Measurements from ENCODE around the gene USP10. TPM values are rescaled to one million over a fixed set of nuclear protein-coding genes. Genes with fewer than 3 reads are reported as not detected.
"Not testable (repeated sequence)": the region's sequence is repeated elsewhere in the genome, so short reads cannot be mapped to it uniquely, and the experiment has no call there.

Gene USP10
- total RNA-seq, 2 experiments from 2014 or later, result 82.9 to 88.3 TPM

- DNase-seq (no peak), ATAC-seq (no peak)
- no peaks in the 10 kb centered on the region for H3K27me3 Mint-ChIP-seq (ENCODE audit: low read depth)
- no peak overlapping the region for H3K27ac Mint-ChIP-seq
- H3K36me3 Mint-ChIP-seq (ENCODE audit: low read depth), result peaks cover 27% of the 10 kb centered on the region
- CTCF ChIA-PET, result interaction anchor here (1.1 to 12.5 kb wide), 4 partner anchors 16 to 211 kb away, joined by 3 to 226 read pairs (median 52); no protein-coding TSS in a partner anchor
- no peak overlapping the region for H3K4me3 Mint-ChIP-seq
- POLR2A ChIA-PET, result no interaction called here
- H3K9me3 Mint-ChIP-seq (ENCODE audit: insufficient read depth), result no peaks in the 10 kb centered on the region
- peaks cover 72% of the 10 kb centered on the region for H3K4me1 Mint-ChIP-seq (ENCODE audit: low read depth)
These were observed 22.3 kb downstream of the USP10 start for GRCh38 chr16:84722068-84722467.

- Mint-ChIP-seq H3K27ac (no peak overlapping the region), H3K27me3 (ENCODE audit: low read depth) (no peaks in the 10 kb centered on the region), H3K4me3 (no peak overlapping the region), H3K36me3 (ENCODE audit: low read depth) (peaks cover 23% of the 10 kb centered on the region), H3K4me1 (ENCODE audit: low read depth) (peaks cover 70% of the 10 kb centered on the region), H3K9me3 (ENCODE audit: insufficient read depth) (no peaks in the 10 kb centered on the region)
- DNase-seq (no peak), ATAC-seq (no peak)
- ChIA-PET POLR2A (no interaction called here), CTCF (interaction anchor here (1.0 to 12.5 kb wide), 14 partner anchors 9 to 218 kb away, joined by 3 to 226 read pairs (median 17); partner anchors contain the start of gene MEAK7)
These were observed 24.1 kb downstream of the USP10 start for GRCh38 chr16:84723906-84724305.

- ChIA-PET CTCF (interaction anchor here (0.5 to 12.5 kb wide), 20 partner anchors 10 to 219 kb away, joined by 3 to 226 read pairs (median 14); partner anchors contain the start of genes KLHL36 and MEAK7), POLR2A (no interaction called here)
- Mint-ChIP-seq H3K27ac (peak overlapping the region; percentile 9), H3K27me3 (ENCODE audit: low read depth) (no peaks in the 10 kb centered on the region), H3K36me3 (ENCODE audit: low read depth) (peaks cover 19% of the 10 kb centered on the region), H3K9me3 (ENCODE audit: insufficient read depth) (no peaks in the 10 kb centered on the region), H3K4me3 (no peak overlapping the region), H3K4me1 (ENCODE audit: low read depth) (peaks cover 69% of the 10 kb centered on the region)
- peak; percentile 33 for DNase-seq
- ATAC-seq, result peak; percentile 31
These were observed 25.0 kb downstream of the USP10 start for GRCh38 chr16:84724606-84725309.

DNA sequence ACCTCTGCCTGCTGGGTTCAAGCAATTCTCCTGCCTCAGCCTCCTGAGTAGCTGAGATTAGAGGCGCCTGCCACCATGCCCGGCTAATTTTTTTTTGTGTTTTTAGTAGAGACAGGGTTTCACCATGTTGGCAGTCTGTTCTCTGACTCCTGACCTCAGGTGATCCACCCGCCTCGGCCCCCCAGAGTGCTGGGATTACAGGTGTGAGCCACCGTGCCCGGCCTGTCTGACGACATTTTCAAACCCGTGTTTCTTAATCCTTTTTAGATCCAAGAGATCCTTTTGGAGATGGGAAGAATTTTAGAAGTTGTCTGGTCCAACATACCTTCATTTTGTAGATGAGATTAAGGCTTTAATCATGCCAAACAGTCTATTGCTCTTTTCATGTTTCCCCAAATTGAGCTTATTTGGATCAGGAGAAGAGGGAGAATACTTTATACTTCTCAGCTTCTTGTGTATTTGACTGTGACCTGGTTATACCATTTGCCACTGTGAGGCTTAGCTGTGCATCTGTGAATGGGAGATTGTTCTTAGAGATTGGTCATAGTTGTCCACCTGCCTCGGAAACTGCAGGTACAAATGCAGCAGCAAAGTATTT is 25.8 kb downstream of the USP10 start:
- Mint-ChIP-seq H3K4me1 (ENCODE audit: low read depth) (peaks cover 71% of the 10 kb centered on the region), H3K27me3 (ENCODE audit: low read depth) (no peaks in the 10 kb centered on the region), H3K36me3 (ENCODE audit: low read depth) (peaks cover 15% of the 10 kb centered on the region), H3K4me3 (peak overlapping the region; percentile 37), H3K27ac (no peak overlapping the region), H3K9me3 (ENCODE audit: insufficient read depth) (no peaks in the 10 kb centered on the region)
- ATAC-seq, result peak; percentile 18
- ChIA-PET POLR2A (interaction anchor here (0.9 kb wide), 1 partner anchor 25 kb away, joined by 3 read pairs; no protein-coding TSS in a partner anchor), CTCF (interaction anchor here (0.8 to 12.5 kb wide), 36 partner anchors 11 to 281 kb away, joined by 3 to 226 read pairs (median 10); partner anchors contain the start of genes KLHL36 and MEAK7)
- DNase-seq, result no peak

DNA sequence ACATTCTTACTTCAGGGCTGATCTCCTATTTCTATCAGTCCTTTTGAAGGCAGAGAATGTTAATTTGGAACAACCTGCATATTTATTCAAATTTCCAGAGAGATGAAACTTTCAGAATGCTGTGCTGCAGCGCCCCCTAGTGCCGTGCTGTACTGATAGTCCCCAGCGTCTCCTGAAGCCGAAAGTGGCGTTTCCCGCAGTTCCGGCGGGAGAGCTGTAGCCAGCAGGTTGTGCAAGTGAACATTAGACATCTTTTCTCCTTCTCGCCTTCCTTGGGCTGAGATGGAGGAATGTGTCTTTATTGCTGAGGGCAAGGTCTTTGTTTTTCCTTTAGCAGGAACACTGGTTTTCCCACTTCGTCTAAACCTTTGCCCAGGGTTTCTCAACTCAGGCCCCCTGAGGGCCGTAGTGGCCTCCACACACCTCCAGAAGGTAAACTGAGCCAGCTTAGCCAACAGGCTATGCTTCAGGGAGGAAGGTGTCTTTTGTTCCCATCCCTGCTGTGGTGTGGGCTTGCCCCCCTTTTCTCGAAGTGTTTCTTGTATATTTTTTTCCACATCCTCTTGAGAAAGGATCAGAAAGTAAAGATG is 26.4 kb downstream of the USP10 start:
- Mint-ChIP-seq H3K27me3 (ENCODE audit: low read depth) (no peaks in the 10 kb centered on the region), H3K4me3 (peak overlapping the region; percentile 37), H3K9me3 (ENCODE audit: insufficient read depth) (no peaks in the 10 kb centered on the region), H3K27ac (no peak overlapping the region), H3K36me3 (ENCODE audit: low read depth) (peaks cover 15% of the 10 kb centered on the region), H3K4me1 (ENCODE audit: low read depth) (peaks cover 73% of the 10 kb centered on the region)
- DNase-seq, result peak; percentile 88
- peak; percentile 75 for ATAC-seq
- CTCF ChIA-PET, result interaction anchor here (0.6 to 12.5 kb wide), 47 partner anchors 11 to 280 kb away, joined by 3 to 226 read pairs (median 6); partner anchors contain the start of genes KLHL36 and MEAK7
- POLR2A ChIA-PET, result interaction anchor here (0.7 to 0.9 kb wide), 2 partner anchors 26 to 142 kb away, joined by 3 read pairs; no protein-coding TSS in a partner anchor

GRCh38 chr16:84726669-84727467 is 27.1 kb downstream of the USP10 start:
- DNase-seq, result peak; percentile 24
- peaks cover 11% of the 10 kb centered on the region for H3K36me3 Mint-ChIP-seq (ENCODE audit: low read depth)
- ChIA-PET POLR2A (interaction anchor here (0.7 to 0.9 kb wide), 2 partner anchors 26 to 143 kb away, joined by 3 read pairs; no protein-coding TSS in a partner anchor), CTCF (interaction anchor here (0.6 to 12.5 kb wide), 43 partner anchors 12 to 280 kb away, joined by 3 to 226 read pairs (median 6); partner anchors contain the start of genes KLHL36 and MEAK7)
- peak; percentile 34 for ATAC-seq
- H3K27me3 Mint-ChIP-seq (ENCODE audit: low read depth), result no peaks in the 10 kb centered on the region
- no peak overlapping the region for H3K27ac Mint-ChIP-seq
- H3K4me1 Mint-ChIP-seq (ENCODE audit: low read depth), result peaks cover 77% of the 10 kb centered on the region
- no peaks in the 10 kb centered on the region for H3K9me3 Mint-ChIP-seq (ENCODE audit: insufficient read depth)
- H3K4me3 Mint-ChIP-seq, result peak overlapping the region; percentile 37

DNA sequence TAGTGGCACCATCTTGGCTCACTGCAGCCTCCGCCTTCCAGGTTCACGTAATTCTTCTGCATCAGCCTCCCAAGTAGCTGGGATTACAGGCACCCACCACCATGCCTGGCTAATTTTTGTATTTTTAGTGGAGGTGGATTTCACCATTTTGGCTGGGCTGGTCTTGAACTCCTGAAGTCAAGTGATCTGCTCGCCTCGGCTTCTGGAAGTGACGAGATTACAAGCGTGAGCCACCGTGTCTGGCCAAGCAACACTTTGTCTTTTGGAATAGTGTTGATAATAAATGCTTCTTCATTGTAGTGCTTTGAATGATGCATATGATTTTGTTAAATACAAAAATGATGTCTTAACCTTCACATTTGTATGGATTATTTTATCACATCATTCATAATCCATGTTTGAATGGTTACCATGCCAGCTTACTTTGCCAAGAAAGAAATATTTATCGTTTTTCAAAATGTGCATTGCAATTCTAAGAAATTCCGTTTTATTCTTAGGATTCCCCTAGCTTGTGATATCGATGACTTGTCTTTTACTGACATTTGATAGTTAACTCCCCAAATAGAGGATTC is 29.1 kb downstream of the USP10 start:
- H3K4me1 Mint-ChIP-seq (ENCODE audit: low read depth), result peaks cover 63% of the 10 kb centered on the region

DNA sequence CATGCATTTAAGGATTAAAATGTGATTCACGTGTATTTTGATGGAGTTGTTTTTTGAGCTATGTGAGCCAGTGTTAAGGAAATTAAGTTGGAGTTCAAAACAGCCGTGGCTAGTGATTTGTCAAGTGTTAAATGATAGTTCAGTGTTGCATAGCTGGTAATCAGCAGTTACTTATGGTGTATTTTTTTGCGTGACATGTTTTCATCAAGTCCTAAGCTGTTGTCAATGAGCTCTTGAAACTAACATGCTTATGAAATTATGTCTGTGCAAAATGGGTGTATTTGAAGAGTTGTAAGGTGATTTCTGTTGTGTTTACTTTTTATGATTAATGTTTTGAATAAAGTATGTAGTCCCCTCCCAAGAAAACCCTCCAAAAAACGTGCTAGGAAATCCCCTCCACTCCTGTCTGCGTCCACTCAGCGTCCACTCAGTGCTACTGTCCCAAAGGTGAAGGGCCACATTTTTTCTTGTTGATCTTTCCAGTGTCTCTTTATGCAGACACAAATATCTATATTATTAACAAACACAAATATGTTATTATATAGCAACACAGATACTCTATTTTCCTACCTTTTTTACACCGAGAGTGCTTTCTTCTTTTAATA is 30.0 kb downstream of the USP10 start:
- Mint-ChIP-seq H3K27me3 (ENCODE audit: low read depth) (no peaks in the 10 kb centered on the region), H3K4me3 (no peak overlapping the region), H3K4me1 (ENCODE audit: low read depth) (peaks cover 56% of the 10 kb centered on the region), H3K36me3 (ENCODE audit: low read depth) (peaks cover 9% of the 10 kb centered on the region), H3K9me3 (ENCODE audit: insufficient read depth) (no peaks in the 10 kb centered on the region), H3K27ac (no peak overlapping the region)
- DNase-seq (no peak), ATAC-seq (no peak)
- CTCF ChIA-PET, result interaction anchor here (0.9 to 12.5 kb wide), 16 partner anchors 9 to 241 kb away, joined by 3 to 226 read pairs (median 4); no protein-coding TSS in a partner anchor
- POLR2A ChIA-PET, result interaction anchor here (0.5 to 0.6 kb wide), 2 partner anchors 43 to 64 kb away, joined by 3 read pairs; no protein-coding TSS in a partner anchor

More for the DNA sequence above, 29.1 kb downstream of the USP10 start:
- H3K27me3 Mint-ChIP-seq (ENCODE audit: low read depth), result no peaks in the 10 kb centered on the region
- ATAC-seq (no peak), DNase-seq (no peak)
- ChIA-PET POLR2A (interaction anchor here (0.6 kb wide), 1 partner anchor 9 kb away, joined by 3 read pairs; no protein-coding TSS in a partner anchor), CTCF (interaction anchor here (0.9 to 12.5 kb wide), 11 partner anchors 10 to 242 kb away, joined by 3 to 226 read pairs (median 4); no protein-coding TSS in a partner anchor)
- peaks cover 5% of the 10 kb centered on the region for H3K36me3 Mint-ChIP-seq (ENCODE audit: low read depth)
- no peak overlapping the region for H3K4me3 Mint-ChIP-seq
- no peak overlapping the region for H3K27ac Mint-ChIP-seq
- no peaks in the 10 kb centered on the region for H3K9me3 Mint-ChIP-seq (ENCODE audit: insufficient read depth)

GRCh38 chr16:84730406-84731106 is 30.8 kb downstream of the USP10 start:
- ChIA-PET POLR2A (interaction anchor here (0.5 to 0.6 kb wide), 2 partner anchors 42 to 65 kb away, joined by 3 read pairs; no protein-coding TSS in a partner anchor), CTCF (interaction anchor here (1.0 to 12.5 kb wide), 12 partner anchors 8 to 240 kb away, joined by 3 to 226 read pairs (median 4); no protein-coding TSS in a partner anchor)
- Mint-ChIP-seq H3K4me3 (peak overlapping the region; percentile 13), H3K27ac (peak overlapping the region; percentile 66), H3K9me3 (ENCODE audit: insufficient read depth) (no peaks in the 10 kb centered on the region), H3K36me3 (ENCODE audit: low read depth) (peaks cover 12% of the 10 kb centered on the region), H3K4me1 (ENCODE audit: low read depth) (peaks cover 54% of the 10 kb centered on the region), H3K27me3 (ENCODE audit: low read depth) (no peaks in the 10 kb centered on the region)
- peak; percentile 51 for DNase-seq
- peak; percentile 72 for ATAC-seq

DNA sequence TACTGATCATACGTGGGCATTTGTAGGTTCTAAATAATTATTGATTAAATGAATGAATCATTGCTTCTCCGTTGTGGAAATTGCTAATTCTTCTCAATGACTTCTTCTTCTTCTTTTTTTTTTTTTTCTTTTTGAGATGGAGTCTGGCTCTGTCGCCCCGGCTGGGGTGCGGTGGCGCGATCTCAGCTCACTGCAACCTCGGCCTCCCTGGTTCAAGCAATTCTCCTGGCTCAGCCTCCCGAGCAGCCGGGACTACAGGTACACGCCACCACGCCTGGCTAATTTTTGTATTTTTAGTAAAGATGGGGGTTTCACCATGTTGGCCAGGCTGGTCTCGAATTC is 32.5 kb downstream of the USP10 start:
- peaks cover 14% of the 10 kb centered on the region for H3K36me3 Mint-ChIP-seq (ENCODE audit: low read depth)
- CTCF ChIA-PET, result interaction anchor here (1.2 to 1.5 kb wide), 3 partner anchors 22 to 221 kb away, joined by 3 to 6 read pairs (median 3); no protein-coding TSS in a partner anchor
- ATAC-seq; H3K27ac Mint-ChIP-seq; H3K9me3 Mint-ChIP-seq (ENCODE audit: insufficient read depth); H3K27me3 Mint-ChIP-seq (ENCODE audit: low read depth); DNase-seq; H3K4me3 Mint-ChIP-seq; POLR2A ChIA-PET: not testable (repeated sequence)
- H3K4me1 Mint-ChIP-seq (ENCODE audit: low read depth), result peaks cover 54% of the 10 kb centered on the region

Data from activated CD8-positive, alpha-beta T cell treated with anti-CD3 and anti-CD28 coated beads, Interleukin-2, amount 10 ng/mL, durations not matched to agents 7 days and 5 days (primary cell).